GM12891 (cell line): ENCODE data around the gene TBC1D1.

Experiments
- DNase-seq: peaks from one replicate; pipeline ENCODE4 v3.0.0; 2011; ENCODE audit warnings: low spot score; ENCODE audit not compliant: insufficient read length
- FAIRE-seq: peaks from 2 replicates; lab custom pipeline; 2011; peaks lifted over from hg19 to GRCh38; lab: Jason Lieb, UNC
- PAX5 ChIP-seq: IDR thresholded peaks from 2 replicates; pipeline ENCODE4 v1.6.1; 2011; ENCODE audit warnings: low read length, moderate library complexity, mild to moderate bottlenecking; ENCODE audit not compliant: insufficient read depth, severe bottlenecking
- POLR2A ChIP-seq: IDR thresholded peaks from 2 replicates; pipeline ENCODE4 v1.6.1; 2011; ENCODE audit warnings: low read depth, low read length, control low read depth
- POLR2AphosphoS5 ChIP-seq: IDR thresholded peaks from 2 replicates; pipeline ENCODE4 v1.6.1; 2011; ENCODE audit warnings: low read depth, low read length, control low read depth
- POU2F2 ChIP-seq: IDR thresholded peaks from 2 replicates; pipeline ENCODE4 v1.6.1; 2011; ENCODE audit warnings: low read depth, mild to moderate bottlenecking, control low read depth, low read length, moderate library complexity
- SPI1 ChIP-seq: IDR thresholded peaks from 2 replicates; pipeline ENCODE4 v1.6.1; 2011; ENCODE audit warnings: low read depth, low read length, control low read depth
- TAF1 ChIP-seq: IDR thresholded peaks from 2 replicates; pipeline ENCODE4 v1.6.1; 2011; ENCODE audit warnings: low read depth, low read length, control low read depth

TBC1D1 gene

GRCh38 chr4:38075370-38076152 lies 184.7 kb downstream of the TBC1D1 start:
- DNase-seq, result no peak
- TF ChIP-seq TAF1 (no peak), POLR2AphosphoS5 (peak; percentile 49), PAX5 (no peak)
- no peak for FAIRE-seq

GRCh38 chr4:38076153-38076669 lies 185.3 kb downstream of the TBC1D1 start:
- DNase-seq, result no peak
- peak; percentile 57 for FAIRE-seq

GRCh38 chr4:38077791-38078489 lies 187.1 kb downstream of the TBC1D1 start:
- DNase-seq, result no peak
- FAIRE-seq, result no peak
- no peak for TF ChIP-seq PAX5
- no peak for TF ChIP-seq TAF1
- no peak for TF ChIP-seq POLR2A
- TF ChIP-seq SPI1, result no peak
- no peak; the same call in 1 of the 2 replicates for TF ChIP-seq POLR2AphosphoS5
- TF ChIP-seq POU2F2, result no peak

More at GRCh38 chr4:38076153-38076669, 185.3 kb downstream of the TBC1D1 start:
- no peak for TF ChIP-seq PAX5
- no peak for TF ChIP-seq SPI1
- TF ChIP-seq TAF1, result no peak; the same call in 1 of the 2 replicates
- TF ChIP-seq POLR2AphosphoS5, result no peak
- TF ChIP-seq POU2F2, result no peak
- TF ChIP-seq POLR2A, result no peak

GRCh38 chr4:38078590-38079421 lies 187.9 kb downstream of the TBC1D1 start:
- no peak for TF ChIP-seq POU2F2
- peak; percentile 17; the same call in 1 of the 2 replicates for TF ChIP-seq TAF1
- TF ChIP-seq POLR2AphosphoS5, result 0 out of 2 replicates have a peak, but pooled peaks have one; percentile 33
- FAIRE-seq (no peak), DNase-seq (no peak)

- FAIRE-seq, result no peak
These were observed 189.4 kb downstream of the TBC1D1 start for GRCh38 chr4:38080061-38080974.

GRCh38 chr4:38082021-38082420 lies 191.1 kb downstream of the TBC1D1 start:
- DNase-seq (no peak), FAIRE-seq (no peak)
- TF ChIP-seq POLR2A, result no peak
- TF ChIP-seq SPI1, result no peak
- TF ChIP-seq POLR2AphosphoS5, result no peak
- no peak for TF ChIP-seq TAF1
- TF ChIP-seq PAX5, result no peak
- no peak for TF ChIP-seq POU2F2

More at GRCh38 chr4:38080061-38080974, 189.4 kb downstream of the TBC1D1 start:
- no peak for TF ChIP-seq TAF1
- TF ChIP-seq POLR2AphosphoS5, result no peak
- TF ChIP-seq POU2F2, result no peak
- TF ChIP-seq PAX5, result no peak
- no peak for TF ChIP-seq POLR2A
- no peak for TF ChIP-seq SPI1
- DNase-seq, result no peak

- FAIRE-seq (no peak), DNase-seq (no peak)
- TF ChIP-seq PAX5 (no peak), POLR2AphosphoS5 (no peak), POU2F2 (no peak), POLR2A (no peak), SPI1 (no peak), TAF1 (no peak)
These were observed 191.8 kb downstream of the TBC1D1 start for GRCh38 chr4:38082424-38083385.
